ENCODE results near the gene WWOX.

The WWOX gene

GRCh38 chr16:78609402-78610274 lies 510.2 kb downstream of the WWOX start:
- DNase-seq (ENCODE audit: low read depth in 3 of 3) = no peak

- DNase-seq (ENCODE audit: low read depth in 3 of 3) = no peak
These were observed 511.9 kb downstream of the WWOX start for GRCh38 chr16:78611318-78611717.

GRCh38 chr16:78619811-78620210 lies 520.4 kb downstream of the WWOX start:
- DNase-seq (ENCODE audit: low read depth in 3 of 3) = no peak

GRCh38 chr16:78620291-78620690 lies 520.8 kb downstream of the WWOX start:
- no peak for DNase-seq (ENCODE audit: low read depth in 3 of 3)

- no peak for DNase-seq (ENCODE audit: low read depth in 3 of 3)
These were observed 524.3 kb downstream of the WWOX start for GRCh38 chr16:78623796-78624195.

GRCh38 chr16:78624366-78624765 lies 524.9 kb downstream of the WWOX start:
- DNase-seq (ENCODE audit: low read depth in 3 of 3) = no peak

- no peak for DNase-seq (ENCODE audit: low read depth in 3 of 3)
These were observed 529.1 kb downstream of the WWOX start for GRCh38 chr16:78628461-78629045.

GRCh38 chr16:78629173-78629572 lies 529.7 kb downstream of the WWOX start:
- DNase-seq (ENCODE audit: low read depth in 3 of 3) = no peak

- DNase-seq (ENCODE audit: low read depth in 3 of 3) = no peak
These were observed 530.6 kb downstream of the WWOX start for GRCh38 chr16:78630102-78630501.

GRCh38 chr16:78633551-78633950 lies 534.1 kb downstream of the WWOX start:
- no peak for DNase-seq (ENCODE audit: low read depth in 3 of 3)

- no peak for DNase-seq (ENCODE audit: low read depth in 3 of 3)
These were observed 536.4 kb downstream of the WWOX start for GRCh38 chr16:78635807-78636206.

- no peak for DNase-seq (ENCODE audit: low read depth in 3 of 3)
These were observed 538.9 kb downstream of the WWOX start for GRCh38 chr16:78638371-78638770.

- DNase-seq (ENCODE audit: low read depth in 3 of 3) = peak in 1 of 3 donors; percentile 8
These were observed 540.3 kb downstream of the WWOX start for GRCh38 chr16:78639775-78640174.

- no peak for DNase-seq (ENCODE audit: low read depth in 3 of 3)
These were observed 541.4 kb downstream of the WWOX start for GRCh38 chr16:78640886-78641285.

GRCh38 chr16:78641433-78641832 lies 542.0 kb downstream of the WWOX start:
- DNase-seq (ENCODE audit: low read depth in 3 of 3) = no peak

- DNase-seq (ENCODE audit: low read depth in 3 of 3) = no peak
These were observed 543.3 kb downstream of the WWOX start for GRCh38 chr16:78642621-78643285.

- DNase-seq (ENCODE audit: low read depth in 3 of 3) = no peak
These were observed 546.2 kb downstream of the WWOX start for GRCh38 chr16:78645657-78646056.

- DNase-seq (ENCODE audit: low read depth in 3 of 3) = no peak
These were observed 547.6 kb downstream of the WWOX start for GRCh38 chr16:78647019-78647418.

- DNase-seq (ENCODE audit: low read depth in 3 of 3) = no peak
These were observed 548.0 kb downstream of the WWOX start for GRCh38 chr16:78647491-78647890.

GRCh38 chr16:78648517-78648916 lies 549.1 kb downstream of the WWOX start:
- DNase-seq (ENCODE audit: low read depth in 3 of 3) = no peak

- DNase-seq (ENCODE audit: low read depth in 3 of 3) = no peak
These were observed 551.1 kb downstream of the WWOX start for GRCh38 chr16:78650339-78651074.

GRCh38 chr16:78654929-78655328 lies 555.5 kb downstream of the WWOX start:
- no peak for DNase-seq (ENCODE audit: low read depth in 3 of 3)

Measured in stimulated activated CD4-positive, alpha-beta T cell treated with anti-CD3 and anti-CD28 coated beads, TNF-alpha, amount 100 ng/mL, for 48 hours (primary cell).